A549 (cell line): ENCODE data around the gene CHD1L. TPM values are rescaled to one million over a fixed set of nuclear protein-coding genes. Genes with fewer than 3 reads are reported as not detected.

Experiments
- ATAC-seq, 2 experiments: fragments of 200-7000 bp in 1 of 2; fragments of >200 bp in 1 of 2; cut with Nextera tagmentation in 1 of 2; cut with Tn5 transposase in 1 of 2; 3 replicates each; pipeline versions ENCODE4 v1.8.0 to v1.9.1; 2018 to 2020; ENCODE audit warnings: mild to moderate bottlenecking in 1 of 2, moderate library complexity in 1 of 2
- CTCF ChIA-PET: fragments of 300-600 bp; sonication (Branson Sonifier 250); formaldehyde crosslinking; extraction: SDS; loops from one replicate; lab custom pipeline; 2021; ENCODE audit warnings: antibody characterized with exemption, inconsistent platforms; lab: Yijun Ruan, JAX
- POLR2A ChIA-PET: fragments of 350-600 bp; formaldehyde crosslinking; extraction: SDS; loops from one replicate; lab custom pipeline; 2021; ENCODE audit warnings: antibody characterized with exemption, inconsistent platforms; lab: Yijun Ruan, JAX
- DNase-seq, 2 experiments: peaks; one replicate each; pipeline versions ENCODE4 v3.0.0 to v3.0.0-alpha.2; 2011 to 2016; ENCODE audit warnings: low read depth in 1 of 2, low spot score in 1 of 2
- FAIRE-seq: peaks from 2 replicates; lab custom pipeline; 2011; peaks lifted over from hg19 to GRCh38; lab: Jason Lieb, UNC
- H3K27ac ChIP-seq, 2 experiments: fragments of >200 bp; sonication (Bioruptor Twin); formaldehyde crosslinking; 3 replicates each; pipeline ENCODE4 v1.5.1; 2016 to 2017
- H3K4me1 ChIP-seq: fragments of >200 bp; sonication (Bioruptor Twin); formaldehyde crosslinking; 3 replicates; pipeline ENCODE4 v1.6.1; 2016
- H3K4me2 ChIP-seq: fragments of >200 bp; sonication (Bioruptor Twin); formaldehyde crosslinking; 3 replicates; pipeline ENCODE4 v1.6.1; 2016
- H3K4me3 ChIP-seq: fragments of >200 bp; sonication (Bioruptor Twin); formaldehyde crosslinking; 3 replicates; pipeline ENCODE4 v1.5.1; 2016
- H3K9me3 ChIP-seq: fragments of >200 bp; sonication (Bioruptor Twin); formaldehyde crosslinking; 3 replicates; pipeline ENCODE4 v1.6.1; 2016
- CEBPB ChIP-seq, 2 experiments: fragments of >200 bp in 1 of 2; sonication (Bioruptor Twin) in 1 of 2; formaldehyde crosslinking in 1 of 2; IDR thresholded peaks; 2 replicates each; pipeline ENCODE4 v1.6.1; 2012 to 2016
- EHMT2 ChIP-seq: fragments of 200-600 bp; sonication (generic); IDR thresholded peaks from 2 replicates; pipeline ENCODE4 v1.6.1; 2016; ENCODE audit warnings: antibody characterized with exemption, low read depth, mild to moderate bottlenecking, moderate library complexity
- EP300 ChIP-seq, 2 experiments: fragments of >200 bp; sonication (Bioruptor Twin); formaldehyde crosslinking; IDR thresholded peaks; 2 replicates in 1 of 2; 3 replicates in 1 of 2; pipeline ENCODE4 v1.6.1; 2016 to 2017
- FOSL2 ChIP-seq, 2 experiments: fragments of 450-650 bp in 1 of 2; fragments of >200 bp in 1 of 2; sonication (Bioruptor Twin) in 1 of 2; formaldehyde crosslinking; IDR thresholded peaks; 2 replicates each; pipeline versions ENCODE4 v1.5.0 to v1.6.1; 2016 to 2020; ENCODE audit warnings: mild to moderate bottlenecking in 1 of 2, moderate library complexity in 1 of 2
- FOXS1 ChIP-seq: fragments of 250-450 bp; sonication (Bioruptor Pico); IDR thresholded peaks from 2 replicates; pipeline ENCODE4 v1.5.0; 2020; ENCODE audit warnings: mild to moderate bottlenecking, moderate library complexity
- HDAC2 ChIP-seq: fragments of 200-600 bp; sonication (generic); IDR thresholded peaks from 2 replicates; pipeline ENCODE4 v1.6.1; 2016
- HEYL ChIP-seq: fragments of 250-450 bp; sonication (Bioruptor Pico); IDR thresholded peaks from 2 replicates; pipeline ENCODE4 v1.8.0; 2021; ENCODE audit warnings: mild to moderate bottlenecking, moderate library complexity
- KDM5A ChIP-seq: fragments of 200-600 bp; sonication (generic); IDR thresholded peaks from 2 replicates; pipeline ENCODE4 v1.6.1; 2016; ENCODE audit warnings: antibody characterized with exemption, mild to moderate bottlenecking
- MYC ChIP-seq: IDR thresholded peaks from 2 replicates; pipeline ENCODE4 v1.6.1; 2012; ENCODE audit warnings: mild to moderate bottlenecking, inconsistent platforms, low read length, improper control_type of control experiment, borderline replicate concordance
- PHF8 ChIP-seq: fragments of 200-600 bp; sonication (generic); IDR thresholded peaks from 2 replicates; pipeline ENCODE4 v1.6.1; 2016; ENCODE audit warnings: low read depth, mild to moderate bottlenecking, antibody characterized with exemption, moderate library complexity, borderline replicate concordance
- POLR2AphosphoS2 ChIP-seq: conservative IDR thresholded peaks from 2 replicates; pipeline ENCODE4 v1.6.1; 2012; ENCODE audit warnings: low read length, improper control_type of control experiment, inconsistent platforms
- RARB ChIP-seq: fragments of 250-450 bp; sonication (Bioruptor Pico); IDR thresholded peaks from 2 replicates; pipeline ENCODE4 v1.8.0; 2021; ENCODE audit warnings: mild to moderate bottlenecking, moderate library complexity
- WGBS: methylation state at CpG from one replicate; pipeline ENCODE4 v1.1.6; 2017; ENCODE audit errors: missing lambda C conversion rate; 5-methylcytosine and 5-hydroxymethylcytosine counted together
- polyA plus RNA-seq, 4 experiments: library from polyadenylated mRNA; depleted of rRNA in 3 of 4; stranded (reverse); fragments of >200 nt; fragmentation: RNase III in 1 of 4; extraction: RNeasy Plus Mini Kit Qiagen cat#74134 plus additional on column Dnase treatment in 1 of 4; gene quantifications; 2 replicates in 3 of 4; 3 replicates in 1 of 4; pipeline ENCODE4 v1.2.3, GENCODE V29; 2011 to 2017
- TF ChIP-seq, protein P1 (sequence below): fragments of 200-600 bp; sonication (generic); IDR thresholded peaks from 2 replicates; pipeline ENCODE4 v1.6.1; 2016; ENCODE audit warnings: antibody characterized with exemption, mild to moderate bottlenecking, moderate library complexity
- TF ChIP-seq, protein P2 (sequence below): IDR thresholded peaks from 2 replicates; pipeline ENCODE4 v1.6.1; 2012
- TF ChIP-seq, protein P3 (sequence below): fragments of 150-350 bp; IDR thresholded peaks from 2 replicates; pipeline ENCODE4 v1.6.1; 2014; ENCODE audit warnings: low read depth, mild to moderate bottlenecking, low read length
- TF ChIP-seq, protein P4 (sequence below): fragments of 250-450 bp; sonication (Bioruptor Pico); IDR thresholded peaks from 2 replicates; pipeline ENCODE4 v1.5.0; 2021; ENCODE audit warnings: mild to moderate bottlenecking, moderate library complexity, borderline replicate concordance

Gene CHD1L
- polyA plus RNA-seq, 2 of the 4 experiments (the other 2 are of a cell fraction): 37.0 to 61.2 TPM

DNA sequence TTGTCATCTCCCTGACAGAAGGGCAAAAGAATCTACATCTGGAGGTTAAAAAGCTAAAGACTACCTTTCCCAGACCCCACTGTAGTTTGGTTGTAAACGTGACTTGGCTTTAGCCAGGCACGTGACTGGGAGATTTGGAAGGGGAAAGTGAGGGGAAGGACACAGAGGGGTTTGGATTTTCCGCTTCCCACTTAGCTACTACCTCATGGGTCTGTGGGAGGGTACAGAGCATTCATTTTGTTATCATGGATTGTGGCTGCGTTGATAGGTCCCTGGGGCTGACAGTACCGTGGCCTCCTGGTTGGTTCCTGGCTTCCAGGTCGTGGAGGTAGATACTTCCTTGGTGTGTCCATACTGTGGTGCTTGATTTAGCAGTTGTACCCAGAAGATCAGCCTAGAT lies 2.6 kb downstream of the CHD1L start:
- no peak overlapping the region for H3K4me3 ChIP-seq
- ATAC-seq (no peak), FAIRE-seq (no peak), DNase-seq (no peak)
- H3K27ac ChIP-seq: no peak overlapping the region
- H3K9me3 ChIP-seq: no peaks in the 10 kb centered on the region
- H3K4me1 ChIP-seq: peaks cover 16% of the 10 kb centered on the region; the same call in 2 of the 3 replicates
- no peak for TF ChIP-seq PHF8
- ChIA-PET CTCF (no interaction called here), POLR2A (no interaction called here)
- WGBS: 89% methylated on average over 6 of the region's 6 CpGs
- H3K4me2 ChIP-seq: no peak overlapping the region

DNA sequence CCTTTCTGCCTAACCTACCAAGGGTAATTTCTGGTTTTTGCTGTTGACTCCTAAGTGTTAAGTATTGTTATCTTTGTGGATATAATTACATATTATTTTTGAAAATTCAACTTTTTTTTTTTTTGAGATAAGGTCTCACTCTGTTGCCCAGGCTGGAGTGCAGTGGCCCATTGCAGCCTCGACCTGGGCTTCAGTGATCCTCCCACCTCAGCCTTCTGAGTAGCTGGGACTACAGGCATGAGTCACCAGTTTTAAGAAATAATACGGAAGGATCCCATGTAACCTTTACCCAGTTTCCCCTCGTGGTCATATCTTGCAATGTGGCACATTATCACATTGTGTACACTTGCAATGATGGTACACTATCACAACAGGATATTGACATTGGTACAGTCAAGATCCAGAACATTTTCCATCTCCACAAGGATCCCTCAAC lies 3.1 kb downstream of the CHD1L start:
- H3K27ac ChIP-seq: no peak overlapping the region
- no peak overlapping the region for H3K4me2 ChIP-seq
- ChIA-PET CTCF (interaction anchor here (1.0 kb wide), 1 partner anchor 74 kb away, joined by 3 read pairs; the partner anchor contains the start of gene PRKAB2), POLR2A (no interaction called here)
- TF ChIP-seq FOSL2 (IDR thresholded peaks at IDR 0.05): no peak
- TF ChIP-seq FOSL2 (CRISPR knock-in tag; IDR thresholded peaks at IDR 0.05): peak; percentile 31; the same call in 1 of the 2 replicates
- no peak for TF ChIP-seq FOXS1 (CRISPR knock-in tag)
- TF ChIP-seq, protein P1, sequence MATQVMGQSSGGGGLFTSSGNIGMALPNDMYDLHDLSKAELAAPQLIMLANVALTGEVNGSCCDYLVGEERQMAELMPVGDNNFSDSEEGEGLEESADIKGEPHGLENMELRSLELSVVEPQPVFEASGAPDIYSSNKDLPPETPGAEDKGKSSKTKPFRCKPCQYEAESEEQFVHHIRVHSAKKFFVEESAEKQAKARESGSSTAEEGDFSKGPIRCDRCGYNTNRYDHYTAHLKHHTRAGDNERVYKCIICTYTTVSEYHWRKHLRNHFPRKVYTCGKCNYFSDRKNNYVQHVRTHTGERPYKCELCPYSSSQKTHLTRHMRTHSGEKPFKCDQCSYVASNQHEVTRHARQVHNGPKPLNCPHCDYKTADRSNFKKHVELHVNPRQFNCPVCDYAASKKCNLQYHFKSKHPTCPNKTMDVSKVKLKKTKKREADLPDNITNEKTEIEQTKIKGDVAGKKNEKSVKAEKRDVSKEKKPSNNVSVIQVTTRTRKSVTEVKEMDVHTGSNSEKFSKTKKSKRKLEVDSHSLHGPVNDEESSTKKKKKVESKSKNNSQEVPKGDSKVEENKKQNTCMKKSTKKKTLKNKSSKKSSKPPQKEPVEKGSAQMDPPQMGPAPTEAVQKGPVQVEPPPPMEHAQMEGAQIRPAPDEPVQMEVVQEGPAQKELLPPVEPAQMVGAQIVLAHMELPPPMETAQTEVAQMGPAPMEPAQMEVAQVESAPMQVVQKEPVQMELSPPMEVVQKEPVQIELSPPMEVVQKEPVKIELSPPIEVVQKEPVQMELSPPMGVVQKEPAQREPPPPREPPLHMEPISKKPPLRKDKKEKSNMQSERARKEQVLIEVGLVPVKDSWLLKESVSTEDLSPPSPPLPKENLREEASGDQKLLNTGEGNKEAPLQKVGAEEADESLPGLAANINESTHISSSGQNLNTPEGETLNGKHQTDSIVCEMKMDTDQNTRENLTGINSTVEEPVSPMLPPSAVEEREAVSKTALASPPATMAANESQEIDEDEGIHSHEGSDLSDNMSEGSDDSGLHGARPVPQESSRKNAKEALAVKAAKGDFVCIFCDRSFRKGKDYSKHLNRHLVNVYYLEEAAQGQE: no peak
- no peak for TF ChIP-seq PHF8
- TF ChIP-seq, protein P2, sequence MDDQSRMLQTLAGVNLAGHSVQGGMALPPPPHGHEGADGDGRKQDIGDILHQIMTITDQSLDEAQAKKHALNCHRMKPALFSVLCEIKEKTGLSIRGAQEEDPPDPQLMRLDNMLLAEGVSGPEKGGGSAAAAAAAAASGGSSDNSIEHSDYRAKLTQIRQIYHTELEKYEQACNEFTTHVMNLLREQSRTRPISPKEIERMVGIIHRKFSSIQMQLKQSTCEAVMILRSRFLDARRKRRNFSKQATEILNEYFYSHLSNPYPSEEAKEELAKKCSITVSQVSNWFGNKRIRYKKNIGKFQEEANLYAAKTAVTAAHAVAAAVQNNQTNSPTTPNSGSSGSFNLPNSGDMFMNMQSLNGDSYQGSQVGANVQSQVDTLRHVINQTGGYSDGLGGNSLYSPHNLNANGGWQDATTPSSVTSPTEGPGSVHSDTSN: no peak
- TF ChIP-seq RARB (CRISPR knock-in tag): no peak
- no peak for TF ChIP-seq EHMT2
- no peak for ATAC-seq
- FAIRE-seq: no peak
- no peak for DNase-seq
- H3K4me3 ChIP-seq: no peak overlapping the region
- no peaks in the 10 kb centered on the region for H3K9me3 ChIP-seq
- 63% methylated on average over 3 of the region's 3 CpGs for WGBS
- H3K4me1 ChIP-seq: peaks cover 16% of the 10 kb centered on the region; the same call in 2 of the 3 replicates

DNA sequence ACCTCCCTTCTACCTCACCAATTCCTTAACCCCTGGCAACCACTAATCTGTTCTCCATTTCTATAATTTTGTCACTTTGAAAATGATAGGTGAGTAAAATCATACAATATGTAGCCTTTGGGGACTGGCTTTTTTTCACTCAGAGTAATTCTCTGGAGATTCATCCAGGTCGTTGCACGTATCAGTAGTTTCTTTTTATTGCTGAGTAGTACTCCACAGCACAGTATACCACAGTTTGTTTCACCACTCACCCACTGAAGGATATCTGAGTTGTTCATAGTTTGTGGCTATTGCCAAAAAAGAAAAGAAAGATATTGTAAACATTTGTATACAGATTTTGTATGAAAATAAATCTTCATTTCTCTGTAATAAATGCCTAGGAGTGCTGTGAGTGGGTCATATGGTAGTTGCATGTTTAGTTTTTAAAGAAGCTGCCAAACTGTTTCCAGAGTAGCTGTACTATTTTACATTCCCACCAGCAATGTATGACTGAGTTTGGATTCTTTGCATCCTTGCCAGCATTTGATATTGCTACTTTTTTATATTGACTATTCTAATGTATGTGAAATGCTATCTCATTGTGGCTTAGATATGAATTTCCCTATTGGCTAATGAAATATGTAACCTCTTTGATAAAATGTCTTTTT lies 3.7 kb downstream of the CHD1L start:
- CTCF ChIA-PET: interaction anchor here (1.0 kb wide), 1 partner anchor 74 kb away, joined by 3 read pairs; the partner anchor contains the start of gene PRKAB2
- FAIRE-seq (no peak), DNase-seq (no peak), ATAC-seq (no peak)
- H3K9me3 ChIP-seq: no peaks in the 10 kb centered on the region
- no peak overlapping the region for H3K27ac ChIP-seq
- TF ChIP-seq CEBPB (IDR thresholded peaks at IDR 0.05) (no peak), FOSL2 (IDR thresholded peaks at IDR 0.05) (no peak), FOSL2 (CRISPR knock-in tag; IDR thresholded peaks at IDR 0.05) (no peak), POLR2AphosphoS2 (no peak), KDM5A (no peak), EP300 (IDR thresholded peaks at IDR 0.05) (no peak), HDAC2 (no peak), EHMT2 (no peak), PHF8 (no peak), MYC (no peak), HEYL (no peak)
- TF ChIP-seq, protein P3, sequence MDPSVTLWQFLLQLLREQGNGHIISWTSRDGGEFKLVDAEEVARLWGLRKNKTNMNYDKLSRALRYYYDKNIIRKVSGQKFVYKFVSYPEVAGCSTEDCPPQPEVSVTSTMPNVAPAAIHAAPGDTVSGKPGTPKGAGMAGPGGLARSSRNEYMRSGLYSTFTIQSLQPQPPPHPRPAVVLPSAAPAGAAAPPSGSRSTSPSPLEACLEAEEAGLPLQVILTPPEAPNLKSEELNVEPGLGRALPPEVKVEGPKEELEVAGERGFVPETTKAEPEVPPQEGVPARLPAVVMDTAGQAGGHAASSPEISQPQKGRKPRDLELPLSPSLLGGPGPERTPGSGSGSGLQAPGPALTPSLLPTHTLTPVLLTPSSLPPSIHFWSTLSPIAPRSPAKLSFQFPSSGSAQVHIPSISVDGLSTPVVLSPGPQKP: no peak
- TF ChIP-seq, protein P4, sequence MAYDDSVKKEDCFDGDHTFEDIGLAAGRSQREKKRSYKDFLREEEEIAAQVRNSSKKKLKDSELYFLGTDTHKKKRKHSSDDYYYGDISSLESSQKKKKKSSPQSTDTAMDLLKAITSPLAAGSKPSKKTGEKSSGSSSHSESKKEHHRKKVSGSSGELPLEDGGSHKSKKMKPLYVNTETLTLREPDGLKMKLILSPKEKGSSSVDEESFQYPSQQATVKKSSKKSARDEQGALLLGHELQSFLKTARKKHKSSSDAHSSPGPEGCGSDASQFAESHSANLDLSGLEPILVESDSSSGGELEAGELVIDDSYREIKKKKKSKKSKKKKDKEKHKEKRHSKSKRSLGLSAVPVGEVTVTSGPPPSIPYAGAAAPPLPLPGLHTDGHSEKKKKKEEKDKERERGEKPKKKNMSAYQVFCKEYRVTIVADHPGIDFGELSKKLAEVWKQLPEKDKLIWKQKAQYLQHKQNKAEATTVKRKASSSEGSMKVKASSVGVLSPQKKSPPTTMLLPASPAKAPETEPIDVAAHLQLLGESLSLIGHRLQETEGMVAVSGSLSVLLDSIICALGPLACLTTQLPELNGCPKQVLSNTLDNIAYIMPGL (CRISPR knock-in tag): no peak
- POLR2A ChIA-PET: no interaction called here
- peaks cover 16% of the 10 kb centered on the region; the same call in 2 of the 3 replicates for H3K4me1 ChIP-seq
- no peak overlapping the region for H3K4me2 ChIP-seq
- WGBS: 76% methylated on average over 2 of the region's 2 CpGs
- no peak overlapping the region for H3K4me3 ChIP-seq
